ENCODE data around the gene SLC7A4.

DNA sequence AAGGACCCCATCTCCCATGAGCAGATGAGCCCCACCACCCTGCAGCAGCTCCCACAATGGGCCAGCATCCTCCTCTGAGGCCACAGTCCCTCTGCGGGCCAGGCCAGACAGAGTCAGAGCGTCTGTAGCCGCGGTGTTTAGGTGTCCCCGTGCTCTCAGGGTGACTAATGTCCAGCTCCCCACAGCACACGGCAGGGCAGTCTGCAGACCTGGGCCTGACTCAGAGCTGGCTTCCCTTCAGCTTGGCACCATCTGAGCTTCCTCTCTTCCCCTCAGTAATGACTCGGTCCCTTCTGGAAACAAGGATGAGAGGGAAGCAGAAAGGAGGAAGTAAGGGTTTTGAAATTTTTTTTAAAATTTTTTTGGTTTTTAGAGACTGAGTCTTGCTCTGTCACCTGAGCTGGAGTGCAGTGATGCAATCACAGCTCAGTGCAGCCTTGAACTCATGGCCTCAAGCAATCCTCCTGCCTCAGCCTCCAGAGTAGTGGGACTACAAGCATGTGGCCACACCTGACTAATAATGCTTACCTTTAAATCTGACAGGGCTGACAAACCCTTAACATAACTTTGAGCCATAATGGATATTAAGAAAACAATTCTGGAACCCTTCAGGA lies 41.8 kb upstream of the SLC7A4 start:
- TF ChIP-seq, protein P1, sequence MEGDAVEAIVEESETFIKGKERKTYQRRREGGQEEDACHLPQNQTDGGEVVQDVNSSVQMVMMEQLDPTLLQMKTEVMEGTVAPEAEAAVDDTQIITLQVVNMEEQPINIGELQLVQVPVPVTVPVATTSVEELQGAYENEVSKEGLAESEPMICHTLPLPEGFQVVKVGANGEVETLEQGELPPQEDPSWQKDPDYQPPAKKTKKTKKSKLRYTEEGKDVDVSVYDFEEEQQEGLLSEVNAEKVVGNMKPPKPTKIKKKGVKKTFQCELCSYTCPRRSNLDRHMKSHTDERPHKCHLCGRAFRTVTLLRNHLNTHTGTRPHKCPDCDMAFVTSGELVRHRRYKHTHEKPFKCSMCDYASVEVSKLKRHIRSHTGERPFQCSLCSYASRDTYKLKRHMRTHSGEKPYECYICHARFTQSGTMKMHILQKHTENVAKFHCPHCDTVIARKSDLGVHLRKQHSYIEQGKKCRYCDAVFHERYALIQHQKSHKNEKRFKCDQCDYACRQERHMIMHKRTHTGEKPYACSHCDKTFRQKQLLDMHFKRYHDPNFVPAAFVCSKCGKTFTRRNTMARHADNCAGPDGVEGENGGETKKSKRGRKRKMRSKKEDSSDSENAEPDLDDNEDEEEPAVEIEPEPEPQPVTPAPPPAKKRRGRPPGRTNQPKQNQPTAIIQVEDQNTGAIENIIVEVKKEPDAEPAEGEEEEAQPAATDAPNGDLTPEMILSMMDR (IDR thresholded peaks at IDR 0.05): no peak
- TF ChIP-seq POLR2A (IDR thresholded peaks at IDR 0.05): no peak

All from ovary (tissue), 3 donors.